Fibroblast of skin of right quadriceps (primary cell): ENCODE measurements around the gene SEM1.
"Not testable (repeated sequence)": the region's sequence is repeated elsewhere in the genome, so short reads cannot be mapped to it uniquely, and the experiment has no call there.

Source experiments
- DNase-seq: peaks from one replicate; pipeline ENCODE4 v3.0.0-alpha.2; 2013

The SEM1 gene

GRCh38 chr7:96700516-96700915, 9.1 kb downstream of the SEM1 start:
- no peak for DNase-seq

- DNase-seq: no peak
Measured at GRCh38 chr7:96699219-96699871, 10.3 kb downstream of the SEM1 start.

- not testable (repeated sequence) for DNase-seq
Measured at GRCh38 chr7:96698449-96698848, 11.2 kb downstream of the SEM1 start.

- no peak for DNase-seq
Measured at GRCh38 chr7:96697822-96698221, 11.8 kb downstream of the SEM1 start.

GRCh38 chr7:96695581-96695980, 14.1 kb downstream of the SEM1 start:
- DNase-seq: no peak

- no peak for DNase-seq
Measured at GRCh38 chr7:96694082-96694481, 15.6 kb downstream of the SEM1 start.

- DNase-seq: no peak
Measured at GRCh38 chr7:96691702-96692101, 17.9 kb downstream of the SEM1 start.

GRCh38 chr7:96689414-96689813, 20.2 kb downstream of the SEM1 start:
- DNase-seq: no peak

GRCh38 chr7:96686305-96686704, 23.3 kb downstream of the SEM1 start:
- DNase-seq: peak; percentile 60

GRCh38 chr7:96685755-96686154, 23.9 kb downstream of the SEM1 start:
- no peak for DNase-seq

- no peak for DNase-seq
Measured at GRCh38 chr7:96685353-96685752, 24.3 kb downstream of the SEM1 start.

GRCh38 chr7:96679886-96680285, 29.8 kb downstream of the SEM1 start:
- no peak for DNase-seq

- DNase-seq: no peak
Measured at GRCh38 chr7:96676919-96677318, 32.7 kb downstream of the SEM1 start.

- no peak for DNase-seq
Measured at GRCh38 chr7:96675548-96675947, 34.1 kb downstream of the SEM1 start.

GRCh38 chr7:96674565-96674964, 35.1 kb downstream of the SEM1 start:
- DNase-seq: no peak

GRCh38 chr7:96671854-96672253, 37.8 kb downstream of the SEM1 start:
- DNase-seq: no peak

GRCh38 chr7:96670338-96671289, 39.0 kb downstream of the SEM1 start:
- no peak for DNase-seq

- DNase-seq: no peak
Measured at GRCh38 chr7:96669812-96670211, 39.8 kb downstream of the SEM1 start.

- DNase-seq: no peak
Measured at GRCh38 chr7:96667026-96667425, 42.6 kb downstream of the SEM1 start.

GRCh38 chr7:96665689-96666088, 44.0 kb downstream of the SEM1 start:
- no peak for DNase-seq

GRCh38 chr7:96664793-96665192, 44.9 kb downstream of the SEM1 start:
- no peak for DNase-seq

GRCh38 chr7:96663871-96664445, 45.7 kb downstream of the SEM1 start:
- no peak for DNase-seq

GRCh38 chr7:96663457-96663856, 46.2 kb downstream of the SEM1 start:
- no peak for DNase-seq

GRCh38 chr7:96662151-96662550, 47.5 kb downstream of the SEM1 start:
- DNase-seq: not testable (repeated sequence)
